Bronchial smooth muscle cell (primary cell): ENCODE data around the gene CMTR1. TPM values are rescaled to one million over a fixed set of nuclear protein-coding genes. Genes with fewer than 3 reads are reported as not detected.

Experiments
- total RNA-seq: library from RNA; depleted of rRNA; stranded (reverse); fragments of >200 nt; gene quantifications from 2 replicates; pipeline ENCODE4 v1.2.1, GENCODE V29; 2014

Gene CMTR1
- total RNA-seq, result 34.7 and 38.9 TPM in 2 replicates

GRCh38 chr6:37432916-37433656 is at the start of gene CMTR1:
Gene CMTR1, plus strand, starts transcription at chr6:37433221. Its CDS starts 2,409 bp downstream, at chr6:37435630.

GRCh38 chr6:37499433-37500293 is 66.6 kb downstream of the CMTR1 start, which contains the start of gene CCDC167:
Gene CCDC167, minus strand, starts transcription at chr6:37499893. Its CDS starts 30 bp downstream, at chr6:37499863.

Other genes starting within 250 kb of the CMTR1 start
- gene TBC1D22B, start 175.4 kb upstream of the CMTR1 start, total RNA-seq, result 3.3 and 3.4 TPM in 2 replicates
- gene TMEM217, start 175.1 kb upstream of the CMTR1 start, total RNA-seq, result 1.3 and 2.0 TPM in 2 replicates
- 25.1 and 25.2 TPM in 2 replicates for gene RNF8, start 79.2 kb upstream of the CMTR1 start, total RNA-seq
- 10.3 and 11.3 TPM in 2 replicates for gene CCDC167, start 66.7 kb downstream of the CMTR1 start, total RNA-seq